ENCODE measurements around the gene ZNF318.

GRCh38 chr6:43303751-43304331 is 65.6 kb downstream of the ZNF318 start:
- TF ChIP-seq MAX (CRISPR knock-in tag; IDR thresholded peaks at IDR 0.05) (no peak), TEAD4 (CRISPR knock-in tag; IDR thresholded peaks at IDR 0.05) (no peak), CTCF (IDR thresholded peaks at IDR 0.05) (no peak), ZNF281 (CRISPR knock-in tag; IDR thresholded peaks at IDR 0.05) (no peak), SMAD4 (CRISPR knock-in tag; IDR thresholded peaks at IDR 0.05) (no peak), ZNF416 (CRISPR knock-in tag; IDR thresholded peaks at IDR 0.05) (no peak), RELA (CRISPR knock-in tag; IDR thresholded peaks at IDR 0.05; ENCODE audit: borderline replicate concordance) (no peak), SP1 (CRISPR knock-in tag; conservative IDR thresholded peaks at IDR 0.05) (no peak), SMAD3 (CRISPR knock-in tag; IDR thresholded peaks at IDR 0.05; ENCODE audit: borderline replicate concordance) (no peak), KAT7 (CRISPR knock-in tag; IDR thresholded peaks at IDR 0.05; ENCODE audit: borderline replicate concordance) (no peak)

Data from WTC11 (cell line).